NB4 (cell line): Measurements from ENCODE around the gene GRIK4.
A peak's percentile ranks its signal among the peaks of the same experiment; 100 is the strongest.

Experiments used
- CTCF ChIP-seq: IDR thresholded peaks from one replicate; pipeline ENCODE4 v1.5.1; 2012; ENCODE audit warnings: low read depth, low read length
- MAX ChIP-seq: IDR thresholded peaks from 2 replicates; pipeline ENCODE4 v1.6.1; 2011; ENCODE audit warnings: low read depth, low read length
- MYC ChIP-seq: IDR thresholded peaks from 2 replicates; pipeline ENCODE4 v1.6.1; 2011; ENCODE audit warnings: low read depth, low read length
- POLR2A ChIP-seq: IDR thresholded peaks from 2 replicates; pipeline ENCODE4 v1.6.1; 2011; ENCODE audit warnings: mild to moderate bottlenecking; ENCODE audit not compliant: insufficient read length; ENCODE audit errors: extremely low read depth

- TF ChIP-seq CTCF = peak; percentile 59
- no peak for TF ChIP-seq MYC
- no peak for TF ChIP-seq POLR2A
- TF ChIP-seq MAX = no peak
These were observed 185.2 kb downstream of the GRIK4 start for GRCh38 chr11:120696597-120697218.
